ENCODE measurements around the gene AMTN.

GRCh38 chr4:70515367-70516250 lies 2.8 kb upstream of the AMTN start:
- TF ChIP-seq CTCF (IDR thresholded peaks at IDR 0.05), result no peak
- no peak for TF ChIP-seq POLR2AphosphoS5 (IDR thresholded peaks at IDR 0.05)

Measured in breast epithelium (tissue), 3 donors.